ENCODE measurements around the gene IQCM. TPM values are rescaled to one million over a fixed set of nuclear protein-coding genes. Genes with fewer than 3 reads are reported as not detected.

Gene IQCM
- polyA plus RNA-seq, 1 of the 3 experiments (the other 2 are of a cell fraction): not detected

DNA sequence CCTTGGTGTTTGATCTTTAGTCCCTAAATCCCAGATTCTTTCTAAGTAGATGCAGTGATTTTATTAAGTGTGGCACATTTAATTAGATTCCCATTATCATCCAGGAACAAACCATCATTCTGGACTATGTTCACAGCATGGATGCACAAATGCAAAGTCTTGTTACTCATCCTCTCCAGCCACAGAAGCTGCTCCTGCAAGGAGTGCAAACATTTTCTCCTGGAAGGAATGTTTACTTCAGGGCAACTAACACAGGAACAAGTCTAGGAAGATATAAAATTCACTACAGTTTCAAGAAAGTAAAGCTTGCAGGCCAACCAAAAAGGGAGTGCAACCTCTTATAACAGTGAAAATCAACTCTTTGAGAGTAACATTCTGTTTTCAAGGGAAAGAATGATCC, 106.0 kb downstream of the IQCM start:
- Histone ChIP-seq H2AFZ (ENCODE audit: low read depth) (no peak overlapping the region), H3K9me3 (no peaks in the 10 kb centered on the region), H3K27me3 (ENCODE audit: insufficient read depth) (no peaks in the 10 kb centered on the region), H4K20me1 (ENCODE audit: insufficient read depth) (no peaks in the 10 kb centered on the region), H3K79me2 (ENCODE audit: insufficient read depth) (no peaks in the 10 kb centered on the region), H3K36me3 (replicated peaks in 1 of 2; ENCODE audit: control insufficient read depth in 1 of 2, insufficient read depth in 2 of 2, low read length in 1 of 2) (no peaks in the 10 kb centered on the region), H3K9ac (no peak overlapping the region), H3K4me2 (no peak overlapping the region), H3F3A (replicated peaks; ENCODE audit: insufficient read depth) (no peaks in the 10 kb centered on the region), H3K27ac (ENCODE audit: low read depth in 2 of 2, low read length in 1 of 2) (no peak overlapping the region), H3K4me3 (ENCODE audit: low read depth in 2 of 2, low read length in 1 of 2) (no peak overlapping the region), H3K9me2 (no peaks in the 10 kb centered on the region), H3K4me1 (ENCODE audit: control insufficient read depth in 1 of 2, insufficient read depth in 2 of 2, low read depth in 1 of 2, low read length in 1 of 2) (no peaks in the 10 kb centered on the region)
- DNase-seq: no peak
- POLR2A ChIA-PET: no interaction called here
- TF ChIP-seq EZH2phosphoT487 (IDR thresholded peaks at IDR 0.05; ENCODE audit: borderline replicate concordance, low read depth) (no peak), TCF12 (IDR thresholded peaks at IDR 0.05) (no peak), FOXM1 (IDR thresholded peaks at IDR 0.05; ENCODE audit: low read depth) (no peak), RFX5 (IDR thresholded peaks at IDR 0.05; ENCODE audit: low read length) (no peak), TAF1 (IDR thresholded peaks at IDR 0.05; ENCODE audit: borderline replicate concordance, low read depth, low read length) (no peak), MXI1 (IDR thresholded peaks at IDR 0.05; ENCODE audit: low read depth, low read length) (no peak), JUND (IDR thresholded peaks at IDR 0.05) (no peak), GABPA (IDR thresholded peaks at IDR 0.05; ENCODE audit: low read depth) (no peak), MEF2A (IDR thresholded peaks at IDR 0.05; ENCODE audit: borderline replicate concordance, low read depth) (no peak), GATA2 (CRISPR knock-in tag; IDR thresholded peaks at IDR 0.05) (no peak), POLR2AphosphoS5 (IDR thresholded peaks at IDR 0.05; ENCODE audit: low read depth, low read length) (no peak), NFIC (IDR thresholded peaks at IDR 0.05; ENCODE audit: borderline replicate concordance) (no peak), TEAD4 (IDR thresholded peaks at IDR 0.05; ENCODE audit: borderline replicate concordance, insufficient read depth) (no peak)
- TF ChIP-seq, protein P1, sequence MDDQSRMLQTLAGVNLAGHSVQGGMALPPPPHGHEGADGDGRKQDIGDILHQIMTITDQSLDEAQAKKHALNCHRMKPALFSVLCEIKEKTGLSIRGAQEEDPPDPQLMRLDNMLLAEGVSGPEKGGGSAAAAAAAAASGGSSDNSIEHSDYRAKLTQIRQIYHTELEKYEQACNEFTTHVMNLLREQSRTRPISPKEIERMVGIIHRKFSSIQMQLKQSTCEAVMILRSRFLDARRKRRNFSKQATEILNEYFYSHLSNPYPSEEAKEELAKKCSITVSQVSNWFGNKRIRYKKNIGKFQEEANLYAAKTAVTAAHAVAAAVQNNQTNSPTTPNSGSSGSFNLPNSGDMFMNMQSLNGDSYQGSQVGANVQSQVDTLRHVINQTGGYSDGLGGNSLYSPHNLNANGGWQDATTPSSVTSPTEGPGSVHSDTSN (IDR thresholded peaks at IDR 0.05): no peak
- CTCF ChIA-PET: no interaction called here

DNA sequence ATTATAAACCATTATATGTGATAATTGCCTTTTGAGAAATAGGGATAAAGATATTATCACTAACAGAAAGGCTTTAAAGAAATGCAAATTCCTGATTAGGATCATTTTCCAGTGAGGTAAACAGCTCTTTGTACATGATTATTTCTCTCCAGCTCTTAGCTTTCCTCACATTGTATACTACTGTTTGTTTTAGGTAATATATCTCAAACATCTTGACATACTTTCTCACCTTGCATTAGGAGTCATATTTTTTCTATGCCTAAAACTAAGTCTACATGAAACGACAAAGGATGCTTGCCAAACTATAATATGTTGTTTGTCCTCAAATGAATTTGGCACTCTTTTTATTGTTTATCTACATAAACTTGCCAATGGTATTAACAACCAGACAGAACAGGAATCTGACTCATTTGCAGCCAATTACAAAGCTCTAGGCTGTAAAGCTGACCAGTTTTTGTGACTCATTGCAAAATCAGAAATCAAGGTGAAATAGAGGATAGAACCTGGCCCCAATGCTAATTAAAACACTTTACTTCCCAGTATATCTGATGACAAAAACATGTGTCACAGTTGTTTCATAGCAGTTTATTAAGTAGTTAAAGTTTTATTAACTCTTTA, 107.0 kb downstream of the IQCM start:
- POLR2A ChIA-PET: no interaction called here
- H3K4me2 ChIP-seq: no peak overlapping the region
- no peak overlapping the region for H3K9ac ChIP-seq
- H2AFZ ChIP-seq (ENCODE audit: low read depth): no peak overlapping the region
- H3F3A ChIP-seq (replicated peaks; ENCODE audit: insufficient read depth): no peaks in the 10 kb centered on the region
- H3K4me1 ChIP-seq (ENCODE audit: control insufficient read depth in 1 of 2, insufficient read depth in 2 of 2, low read depth in 1 of 2, low read length in 1 of 2): no peaks in the 10 kb centered on the region
- no peaks in the 10 kb centered on the region for H3K9me2 ChIP-seq
- H4K20me1 ChIP-seq (ENCODE audit: insufficient read depth): no peaks in the 10 kb centered on the region
- H3K27me3 ChIP-seq (ENCODE audit: insufficient read depth): no peaks in the 10 kb centered on the region
- H3K27ac ChIP-seq (ENCODE audit: low read depth in 2 of 2, low read length in 1 of 2): no peak overlapping the region
- WGBS (ENCODE audit: low lambda C conversion rate): 0% methylated on average over 1 of the region's 1 CpG
- no peaks in the 10 kb centered on the region for H3K36me3 ChIP-seq (replicated peaks in 1 of 2; ENCODE audit: control insufficient read depth in 1 of 2, insufficient read depth in 2 of 2, low read length in 1 of 2)
- CTCF ChIA-PET: interaction anchor here (0.7 kb wide), 1 partner anchor 123 kb away, joined by 3 read pairs; no protein-coding TSS in a partner anchor
- TF ChIP-seq RFX5 (IDR thresholded peaks at IDR 0.05; ENCODE audit: low read length) (no peak), FOXJ3 (CRISPR knock-in tag; IDR thresholded peaks at IDR 0.05) (no peak), NFIC (IDR thresholded peaks at IDR 0.05; ENCODE audit: borderline replicate concordance) (no peak), TAF1 (IDR thresholded peaks at IDR 0.05; ENCODE audit: borderline replicate concordance, low read depth, low read length) (no peak), YY1 (IDR thresholded peaks at IDR 0.05; ENCODE audit: low read depth) (no peak), MEF2A (IDR thresholded peaks at IDR 0.05; ENCODE audit: borderline replicate concordance, low read depth) (no peak), RAD21 (IDR thresholded peaks at IDR 0.05; ENCODE audit: low read length) (no peak), EP300 (IDR thresholded peaks at IDR 0.05; ENCODE audit: borderline replicate concordance in 1 of 2, low read depth in 1 of 2, low read length in 1 of 2) (no peak), SMC3 (IDR thresholded peaks at IDR 0.05; ENCODE audit: low read depth, low read length) (no peak), GABPA (IDR thresholded peaks at IDR 0.05; ENCODE audit: low read depth) (no peak), POLR2AphosphoS5 (IDR thresholded peaks at IDR 0.05; ENCODE audit: low read depth, low read length) (no peak), TCF12 (IDR thresholded peaks at IDR 0.05) (no peak), CHD2 (IDR thresholded peaks at IDR 0.05; ENCODE audit: low read length, partially characterized antibody) (no peak), TEAD4 (IDR thresholded peaks at IDR 0.05; ENCODE audit: borderline replicate concordance, insufficient read depth) (no peak)
- TF ChIP-seq, protein P1 (IDR thresholded peaks at IDR 0.05): no peak
- TF ChIP-seq, protein P2, sequence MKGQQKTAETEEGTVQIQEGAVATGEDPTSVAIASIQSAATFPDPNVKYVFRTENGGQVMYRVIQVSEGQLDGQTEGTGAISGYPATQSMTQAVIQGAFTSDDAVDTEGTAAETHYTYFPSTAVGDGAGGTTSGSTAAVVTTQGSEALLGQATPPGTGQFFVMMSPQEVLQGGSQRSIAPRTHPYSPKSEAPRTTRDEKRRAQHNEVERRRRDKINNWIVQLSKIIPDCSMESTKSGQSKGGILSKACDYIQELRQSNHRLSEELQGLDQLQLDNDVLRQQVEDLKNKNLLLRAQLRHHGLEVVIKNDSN (IDR thresholded peaks at IDR 0.05; ENCODE audit: borderline replicate concordance, low read depth): no peak
- TF ChIP-seq, protein P3, sequence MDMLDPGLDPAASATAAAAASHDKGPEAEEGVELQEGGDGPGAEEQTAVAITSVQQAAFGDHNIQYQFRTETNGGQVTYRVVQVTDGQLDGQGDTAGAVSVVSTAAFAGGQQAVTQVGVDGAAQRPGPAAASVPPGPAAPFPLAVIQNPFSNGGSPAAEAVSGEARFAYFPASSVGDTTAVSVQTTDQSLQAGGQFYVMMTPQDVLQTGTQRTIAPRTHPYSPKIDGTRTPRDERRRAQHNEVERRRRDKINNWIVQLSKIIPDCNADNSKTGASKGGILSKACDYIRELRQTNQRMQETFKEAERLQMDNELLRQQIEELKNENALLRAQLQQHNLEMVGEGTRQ (IDR thresholded peaks at IDR 0.05; ENCODE audit: borderline replicate concordance, low read depth, low read length): no peak
- H3K9me3 ChIP-seq: no peaks in the 10 kb centered on the region
- H3K79me2 ChIP-seq (ENCODE audit: insufficient read depth): no peaks in the 10 kb centered on the region
- DNase-seq: no peak
- H3K4me3 ChIP-seq (ENCODE audit: low read depth in 2 of 2, low read length in 1 of 2): no peak overlapping the region

Data from SK-N-SH (cell line).